ENCODE measurements around the gene SMAD7. TPM values are rescaled to one million over a fixed set of nuclear protein-coding genes. Genes with fewer than 3 reads are reported as not detected.

SMAD7 gene
- total and polyA plus RNA-seq, 9 donors = 10.7 to 36.5 (median 13.7) TPM

DNA sequence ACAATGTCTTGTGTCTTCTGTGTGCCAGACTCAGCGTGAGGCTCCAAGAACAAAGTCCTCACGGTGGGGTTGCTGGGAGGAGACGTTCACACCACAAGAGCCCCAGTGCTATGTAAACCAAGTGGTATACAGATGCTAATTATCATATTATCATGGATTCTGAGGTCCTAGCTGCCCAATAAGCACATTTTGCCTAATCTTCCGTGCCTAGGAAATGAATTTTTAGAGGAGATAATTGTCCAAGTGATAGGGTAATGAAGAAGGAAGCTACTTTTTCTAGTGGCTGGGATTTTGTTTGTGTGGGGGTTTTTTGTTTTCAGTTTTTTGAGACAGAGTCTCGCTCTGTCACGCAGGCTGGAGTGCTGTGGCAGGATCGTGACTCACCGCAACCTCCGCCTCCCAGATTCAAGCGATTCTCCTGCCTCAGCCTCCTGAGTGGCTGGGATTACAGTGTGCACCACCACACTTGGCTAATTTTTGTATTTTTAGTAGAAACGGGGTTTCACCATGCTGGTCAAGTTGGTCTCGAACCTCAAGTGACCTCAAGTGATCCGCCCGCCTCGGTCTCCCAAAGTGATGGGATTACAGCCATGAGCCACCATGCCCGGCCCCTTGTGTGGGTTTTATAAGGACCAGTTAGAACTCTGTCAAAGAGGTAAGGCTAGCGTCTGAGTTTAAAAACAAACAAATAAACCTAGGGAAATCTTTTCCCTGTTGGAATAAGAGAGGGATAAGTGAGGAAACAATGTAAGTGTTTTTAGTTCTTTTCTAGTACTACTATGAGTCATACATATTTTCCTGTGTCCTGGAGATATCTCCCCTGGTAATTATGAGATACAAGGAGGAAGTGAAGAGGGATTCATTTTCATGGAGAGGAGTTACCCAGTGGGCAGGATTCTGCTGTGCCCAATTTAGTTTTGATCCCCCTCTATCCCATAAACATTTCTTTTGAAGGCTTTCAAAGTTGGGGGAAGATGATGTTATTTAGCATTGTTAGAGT is 9.5 kb upstream of the SMAD7 start:
- DNase-seq = no peak
- Histone ChIP-seq H3K4me1 (ENCODE audit: insufficient read depth) (peaks cover 15% of the 10 kb centered on the region), H3K9me3 (no peaks in the 10 kb centered on the region), H3K4me3 (no peak overlapping the region), H3K27me3 (no peaks in the 10 kb centered on the region), H3K27ac (no peak overlapping the region), H3K36me3 (no peaks in the 10 kb centered on the region)
- TF ChIP-seq, protein P1, sequence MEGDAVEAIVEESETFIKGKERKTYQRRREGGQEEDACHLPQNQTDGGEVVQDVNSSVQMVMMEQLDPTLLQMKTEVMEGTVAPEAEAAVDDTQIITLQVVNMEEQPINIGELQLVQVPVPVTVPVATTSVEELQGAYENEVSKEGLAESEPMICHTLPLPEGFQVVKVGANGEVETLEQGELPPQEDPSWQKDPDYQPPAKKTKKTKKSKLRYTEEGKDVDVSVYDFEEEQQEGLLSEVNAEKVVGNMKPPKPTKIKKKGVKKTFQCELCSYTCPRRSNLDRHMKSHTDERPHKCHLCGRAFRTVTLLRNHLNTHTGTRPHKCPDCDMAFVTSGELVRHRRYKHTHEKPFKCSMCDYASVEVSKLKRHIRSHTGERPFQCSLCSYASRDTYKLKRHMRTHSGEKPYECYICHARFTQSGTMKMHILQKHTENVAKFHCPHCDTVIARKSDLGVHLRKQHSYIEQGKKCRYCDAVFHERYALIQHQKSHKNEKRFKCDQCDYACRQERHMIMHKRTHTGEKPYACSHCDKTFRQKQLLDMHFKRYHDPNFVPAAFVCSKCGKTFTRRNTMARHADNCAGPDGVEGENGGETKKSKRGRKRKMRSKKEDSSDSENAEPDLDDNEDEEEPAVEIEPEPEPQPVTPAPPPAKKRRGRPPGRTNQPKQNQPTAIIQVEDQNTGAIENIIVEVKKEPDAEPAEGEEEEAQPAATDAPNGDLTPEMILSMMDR (IDR thresholded peaks at IDR 0.05) = no peak
- TF ChIP-seq EP300 (IDR thresholded peaks at IDR 0.05) = no peak
- no peak for TF ChIP-seq POLR2A (IDR thresholded peaks at IDR 0.05)
- intact Hi-C loops (cut with DNase I) = loop anchor here in 2 of 4 donors (10.0 kb wide), 1 partner anchor 285 kb away; no protein-coding TSS in a partner anchor
- WGBS, 3 donors = 48 to 72% (median 52%) methylated on average over 17 of the region's 17 CpGs

DNA sequence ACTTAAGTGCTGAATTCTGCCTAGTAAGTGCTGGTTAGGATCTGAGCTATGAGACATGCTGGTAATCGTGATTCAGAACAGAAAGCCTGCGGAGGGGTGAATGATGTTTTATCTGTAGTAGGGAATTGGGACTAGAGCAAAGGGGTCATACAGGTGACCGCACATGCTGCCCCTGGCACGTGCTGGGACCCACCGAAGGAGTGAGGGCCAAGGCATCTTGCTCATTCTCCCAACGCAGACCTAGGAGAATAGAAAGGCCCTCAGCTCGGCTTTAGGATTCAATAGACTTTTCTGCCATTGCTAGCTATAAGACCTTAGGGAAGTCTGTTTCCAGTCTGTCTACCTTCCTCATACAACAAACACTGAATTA is 8.8 kb upstream of the SMAD7 start:
- WGBS, 3 donors = 81 to 92% (median 82%) methylated on average over 7 of the region's 7 CpGs
- DNase-seq = no peak
- no peak overlapping the region for H3K27ac ChIP-seq
- peaks cover 15% of the 10 kb centered on the region for H3K4me1 ChIP-seq (ENCODE audit: insufficient read depth)
- no peaks in the 10 kb centered on the region for H3K36me3 ChIP-seq
- no peaks in the 10 kb centered on the region for H3K27me3 ChIP-seq
- TF ChIP-seq, protein P1 (IDR thresholded peaks at IDR 0.05) = no peak
- no peak for TF ChIP-seq POLR2A (IDR thresholded peaks at IDR 0.05)
- no peak for TF ChIP-seq EP300 (IDR thresholded peaks at IDR 0.05)
- H3K4me3 ChIP-seq = no peak overlapping the region
- intact Hi-C loops (cut with DNase I) = loop anchor here in 2 of 4 donors (10.0 kb wide), 1 partner anchor 285 kb away; no protein-coding TSS in a partner anchor
- H3K9me3 ChIP-seq = no peaks in the 10 kb centered on the region

DNA sequence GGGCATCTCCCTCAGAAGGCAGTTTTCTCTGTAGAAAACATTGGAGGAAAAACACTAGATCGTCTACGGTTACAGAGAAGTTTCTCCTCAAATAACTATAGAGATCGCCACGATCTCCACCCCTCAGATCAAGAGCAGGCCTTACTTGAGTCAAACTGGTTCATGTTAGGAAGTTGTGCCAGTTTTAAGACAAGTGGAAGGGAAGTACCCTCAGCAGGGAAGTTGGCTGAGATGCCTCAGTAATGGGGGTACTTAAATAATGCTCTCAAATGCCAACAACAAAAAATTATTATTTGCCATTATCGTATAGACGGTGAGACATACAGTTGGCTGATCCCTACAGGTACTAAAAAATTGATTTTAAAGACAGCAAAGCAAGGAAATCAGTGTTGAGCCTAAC is 8.2 kb upstream of the SMAD7 start:
- TF ChIP-seq POLR2A (IDR thresholded peaks at IDR 0.05) = no peak
- TF ChIP-seq EP300 (IDR thresholded peaks at IDR 0.05) = no peak
- TF ChIP-seq, protein P1 (IDR thresholded peaks at IDR 0.05) = no peak
- Histone ChIP-seq H3K4me1 (ENCODE audit: insufficient read depth) (peaks cover 15% of the 10 kb centered on the region), H3K27ac (no peak overlapping the region), H3K9me3 (no peaks in the 10 kb centered on the region), H3K27me3 (no peaks in the 10 kb centered on the region), H3K36me3 (no peaks in the 10 kb centered on the region), H3K4me3 (no peak overlapping the region)
- WGBS, 3 donors = 92 to 94% (median 92%) methylated on average over 6 of the region's 6 CpGs
- DNase-seq = no peak
- intact Hi-C loops (cut with DNase I) = loop anchor here in 2 of 4 donors (10.0 kb wide), 1 partner anchor 284 kb away; no protein-coding TSS in a partner anchor

GRCh38 chr18:48957616-48958015 is 6.9 kb upstream of the SMAD7 start:
- 81 to 88% (median 84%) methylated on average over 4 of the region's 4 CpGs for WGBS, 3 donors
- H3K27ac ChIP-seq = no peak overlapping the region
- H3K27me3 ChIP-seq = no peaks in the 10 kb centered on the region
- no peak for DNase-seq
- intact Hi-C loops (cut with DNase I) = loop anchor here in 2 of 4 donors (10.0 kb wide), 1 partner anchor 283 kb away; no protein-coding TSS in a partner anchor
- H3K4me3 ChIP-seq = no peak overlapping the region
- no peak for TF ChIP-seq EP300 (IDR thresholded peaks at IDR 0.05)
- TF ChIP-seq POLR2A (IDR thresholded peaks at IDR 0.05) = no peak
- H3K9me3 ChIP-seq = no peaks in the 10 kb centered on the region
- peaks cover 15% of the 10 kb centered on the region for H3K4me1 ChIP-seq (ENCODE audit: insufficient read depth)
- H3K36me3 ChIP-seq = no peaks in the 10 kb centered on the region

All from ovary (tissue), 9 donors.